Measurements from ENCODE around the gene RAB11FIP4.

DNA sequence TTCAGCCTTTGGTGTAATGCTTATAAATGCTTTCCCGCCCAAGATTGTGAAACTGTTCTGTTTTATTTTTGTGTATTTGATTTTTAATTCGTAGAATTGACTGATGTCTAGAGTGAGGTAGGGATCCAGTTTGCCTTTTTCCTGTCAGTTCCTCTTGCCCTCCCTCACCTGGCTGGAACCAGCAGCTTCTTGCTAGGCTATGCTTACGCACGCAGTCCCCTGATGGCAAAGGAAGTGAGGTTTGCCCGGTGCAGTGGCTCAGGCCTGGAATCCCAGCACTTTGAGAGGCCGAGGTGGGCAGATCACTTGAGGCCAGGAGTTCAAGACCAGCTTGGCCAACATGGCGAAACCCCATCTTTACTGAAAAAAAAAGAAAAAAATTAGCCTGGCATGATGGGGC lies 51.9 kb downstream of the RAB11FIP4 start:
- TF ChIP-seq, protein P1, sequence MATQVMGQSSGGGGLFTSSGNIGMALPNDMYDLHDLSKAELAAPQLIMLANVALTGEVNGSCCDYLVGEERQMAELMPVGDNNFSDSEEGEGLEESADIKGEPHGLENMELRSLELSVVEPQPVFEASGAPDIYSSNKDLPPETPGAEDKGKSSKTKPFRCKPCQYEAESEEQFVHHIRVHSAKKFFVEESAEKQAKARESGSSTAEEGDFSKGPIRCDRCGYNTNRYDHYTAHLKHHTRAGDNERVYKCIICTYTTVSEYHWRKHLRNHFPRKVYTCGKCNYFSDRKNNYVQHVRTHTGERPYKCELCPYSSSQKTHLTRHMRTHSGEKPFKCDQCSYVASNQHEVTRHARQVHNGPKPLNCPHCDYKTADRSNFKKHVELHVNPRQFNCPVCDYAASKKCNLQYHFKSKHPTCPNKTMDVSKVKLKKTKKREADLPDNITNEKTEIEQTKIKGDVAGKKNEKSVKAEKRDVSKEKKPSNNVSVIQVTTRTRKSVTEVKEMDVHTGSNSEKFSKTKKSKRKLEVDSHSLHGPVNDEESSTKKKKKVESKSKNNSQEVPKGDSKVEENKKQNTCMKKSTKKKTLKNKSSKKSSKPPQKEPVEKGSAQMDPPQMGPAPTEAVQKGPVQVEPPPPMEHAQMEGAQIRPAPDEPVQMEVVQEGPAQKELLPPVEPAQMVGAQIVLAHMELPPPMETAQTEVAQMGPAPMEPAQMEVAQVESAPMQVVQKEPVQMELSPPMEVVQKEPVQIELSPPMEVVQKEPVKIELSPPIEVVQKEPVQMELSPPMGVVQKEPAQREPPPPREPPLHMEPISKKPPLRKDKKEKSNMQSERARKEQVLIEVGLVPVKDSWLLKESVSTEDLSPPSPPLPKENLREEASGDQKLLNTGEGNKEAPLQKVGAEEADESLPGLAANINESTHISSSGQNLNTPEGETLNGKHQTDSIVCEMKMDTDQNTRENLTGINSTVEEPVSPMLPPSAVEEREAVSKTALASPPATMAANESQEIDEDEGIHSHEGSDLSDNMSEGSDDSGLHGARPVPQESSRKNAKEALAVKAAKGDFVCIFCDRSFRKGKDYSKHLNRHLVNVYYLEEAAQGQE (IDR thresholded peaks at IDR 0.05): no peak
- TF ChIP-seq, protein P2, sequence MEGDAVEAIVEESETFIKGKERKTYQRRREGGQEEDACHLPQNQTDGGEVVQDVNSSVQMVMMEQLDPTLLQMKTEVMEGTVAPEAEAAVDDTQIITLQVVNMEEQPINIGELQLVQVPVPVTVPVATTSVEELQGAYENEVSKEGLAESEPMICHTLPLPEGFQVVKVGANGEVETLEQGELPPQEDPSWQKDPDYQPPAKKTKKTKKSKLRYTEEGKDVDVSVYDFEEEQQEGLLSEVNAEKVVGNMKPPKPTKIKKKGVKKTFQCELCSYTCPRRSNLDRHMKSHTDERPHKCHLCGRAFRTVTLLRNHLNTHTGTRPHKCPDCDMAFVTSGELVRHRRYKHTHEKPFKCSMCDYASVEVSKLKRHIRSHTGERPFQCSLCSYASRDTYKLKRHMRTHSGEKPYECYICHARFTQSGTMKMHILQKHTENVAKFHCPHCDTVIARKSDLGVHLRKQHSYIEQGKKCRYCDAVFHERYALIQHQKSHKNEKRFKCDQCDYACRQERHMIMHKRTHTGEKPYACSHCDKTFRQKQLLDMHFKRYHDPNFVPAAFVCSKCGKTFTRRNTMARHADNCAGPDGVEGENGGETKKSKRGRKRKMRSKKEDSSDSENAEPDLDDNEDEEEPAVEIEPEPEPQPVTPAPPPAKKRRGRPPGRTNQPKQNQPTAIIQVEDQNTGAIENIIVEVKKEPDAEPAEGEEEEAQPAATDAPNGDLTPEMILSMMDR (IDR thresholded peaks at IDR 0.05; ENCODE audit: low read depth, low read length, missing input control): no peak
- TF ChIP-seq, protein P3, sequence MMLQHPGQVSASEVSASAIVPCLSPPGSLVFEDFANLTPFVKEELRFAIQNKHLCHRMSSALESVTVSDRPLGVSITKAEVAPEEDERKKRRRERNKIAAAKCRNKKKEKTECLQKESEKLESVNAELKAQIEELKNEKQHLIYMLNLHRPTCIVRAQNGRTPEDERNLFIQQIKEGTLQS (IDR thresholded peaks at IDR 0.05): no peak
- TF ChIP-seq, protein P4, sequence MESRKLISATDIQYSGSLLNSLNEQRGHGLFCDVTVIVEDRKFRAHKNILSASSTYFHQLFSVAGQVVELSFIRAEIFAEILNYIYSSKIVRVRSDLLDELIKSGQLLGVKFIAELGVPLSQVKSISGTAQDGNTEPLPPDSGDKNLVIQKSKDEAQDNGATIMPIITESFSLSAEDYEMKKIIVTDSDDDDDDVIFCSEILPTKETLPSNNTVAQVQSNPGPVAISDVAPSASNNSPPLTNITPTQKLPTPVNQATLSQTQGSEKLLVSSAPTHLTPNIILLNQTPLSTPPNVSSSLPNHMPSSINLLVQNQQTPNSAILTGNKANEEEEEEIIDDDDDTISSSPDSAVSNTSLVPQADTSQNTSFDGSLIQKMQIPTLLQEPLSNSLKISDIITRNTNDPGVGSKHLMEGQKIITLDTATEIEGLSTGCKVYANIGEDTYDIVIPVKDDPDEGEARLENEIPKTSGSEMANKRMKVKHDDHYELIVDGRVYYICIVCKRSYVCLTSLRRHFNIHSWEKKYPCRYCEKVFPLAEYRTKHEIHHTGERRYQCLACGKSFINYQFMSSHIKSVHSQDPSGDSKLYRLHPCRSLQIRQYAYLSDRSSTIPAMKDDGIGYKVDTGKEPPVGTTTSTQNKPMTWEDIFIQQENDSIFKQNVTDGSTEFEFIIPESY (IDR thresholded peaks at IDR 0.05): no peak
- TF ChIP-seq FOXA1 (IDR thresholded peaks at IDR 0.05) (no peak), FOXA2 (IDR thresholded peaks at IDR 0.05) (no peak)

Data from liver (tissue), 3 donors.